GM18498 (cell line): ENCODE results near the gene PSEN2.

Experiments used
- ATAC-seq: cut with Tn5 transposase; IDR thresholded peaks from one replicate; pipeline ENCODE4 v1.9.1; 2021; ENCODE audit warnings: mild to moderate bottlenecking, moderate library complexity; ENCODE audit not compliant: unreplicated experiment

Gene PSEN2

DNA sequence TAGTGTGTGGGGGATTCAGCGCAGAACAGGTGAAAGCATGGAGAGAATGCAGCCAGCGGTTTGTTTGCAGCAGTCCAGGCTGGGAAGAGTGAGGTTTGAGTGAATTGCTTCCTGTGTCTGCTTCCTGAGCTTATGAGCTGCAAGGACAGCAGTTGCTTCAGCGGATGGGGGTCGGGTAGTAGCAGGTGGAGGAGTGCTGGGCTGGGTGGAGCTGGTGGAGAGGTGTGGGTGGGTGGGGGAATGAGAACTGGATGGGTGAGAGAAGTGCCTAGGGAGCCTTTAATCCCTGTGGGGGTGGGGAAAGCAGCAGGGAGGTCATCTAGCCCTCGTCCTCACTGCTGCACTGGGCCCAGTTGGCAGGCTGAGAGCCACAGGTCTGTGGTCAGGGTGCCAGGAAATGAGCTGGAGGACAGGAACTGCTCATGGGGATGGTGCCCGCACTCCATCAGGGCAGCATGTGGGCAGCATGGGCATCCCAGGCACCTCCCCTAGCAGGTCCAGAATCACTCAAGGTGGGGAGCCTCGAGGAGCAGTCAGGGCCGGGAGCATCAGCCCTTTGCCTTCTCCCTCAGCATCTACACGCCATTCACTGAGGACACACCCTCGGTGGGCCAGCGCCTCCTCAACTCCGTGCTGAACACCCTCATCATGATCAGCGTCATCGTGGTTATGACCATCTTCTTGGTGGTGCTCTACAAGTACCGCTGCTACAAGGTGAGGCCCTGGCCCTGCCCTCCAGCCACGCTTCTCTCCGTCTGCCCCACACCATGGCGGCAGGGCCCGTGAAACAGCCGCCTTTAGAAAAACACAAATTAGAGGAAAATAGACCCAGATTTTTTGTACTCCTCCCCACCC is 14.8 kb downstream of the PSEN2 start:
- no peak for ATAC-seq

DNA sequence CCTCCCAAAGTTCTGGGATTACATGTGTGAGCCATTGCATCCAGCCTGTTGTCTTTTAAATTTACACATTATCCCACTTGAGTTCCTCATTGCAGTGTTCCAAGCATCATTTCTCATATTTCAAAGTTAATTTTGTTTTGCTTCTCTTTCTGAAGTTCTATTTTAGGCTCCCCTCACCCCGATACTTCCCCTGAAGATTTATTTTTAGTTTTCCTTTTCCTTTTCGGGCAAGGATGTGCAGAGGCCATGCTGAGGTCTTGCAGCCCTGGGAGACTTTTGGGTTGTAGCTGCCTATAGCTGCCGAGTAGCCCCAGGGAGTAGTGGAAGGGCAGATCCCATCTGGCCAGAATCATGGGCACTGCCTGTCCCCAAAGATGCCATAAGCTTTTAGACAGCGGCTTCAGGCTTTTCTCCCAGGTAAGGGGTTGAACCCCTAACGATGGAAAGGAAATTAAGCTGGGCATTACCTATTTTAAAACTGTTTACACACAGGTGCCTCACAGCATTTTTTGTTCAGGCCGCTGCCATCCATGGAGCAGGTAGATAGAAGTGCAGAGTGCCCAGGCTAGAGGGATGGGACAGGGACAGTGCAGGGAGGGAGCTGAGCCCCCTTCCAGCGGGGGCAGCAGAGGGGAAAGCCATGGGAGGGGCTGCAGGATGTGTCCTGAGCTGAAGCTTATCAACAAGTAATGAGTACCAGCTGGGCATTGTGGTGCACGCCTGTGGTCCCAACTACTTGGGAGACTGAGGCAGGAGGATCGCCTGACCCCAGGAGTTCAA is 15.9 kb downstream of the PSEN2 start:
- ATAC-seq: no peak

GRCh38 chr1:226887006-226887405 is 16.6 kb downstream of the PSEN2 start:
- no peak for ATAC-seq

DNA sequence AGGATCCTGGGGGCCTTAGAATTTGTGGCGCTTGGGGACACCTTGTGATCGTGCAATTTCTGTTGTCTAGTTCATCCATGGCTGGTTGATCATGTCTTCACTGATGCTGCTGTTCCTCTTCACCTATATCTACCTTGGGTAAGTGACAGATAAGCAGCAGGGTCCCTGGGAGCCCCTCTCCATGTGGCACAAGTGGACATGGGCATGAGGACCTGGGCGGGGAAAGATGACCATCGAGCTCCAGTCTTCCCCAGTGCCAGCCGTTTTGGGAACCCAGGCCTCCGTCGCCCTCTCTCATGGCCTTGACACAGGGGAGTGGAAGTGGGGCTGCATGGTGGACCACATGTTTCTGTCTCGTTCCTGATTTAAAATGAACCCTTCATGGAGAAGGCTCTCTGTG is 17.6 kb downstream of the PSEN2 start:
- no peak for ATAC-seq

DNA sequence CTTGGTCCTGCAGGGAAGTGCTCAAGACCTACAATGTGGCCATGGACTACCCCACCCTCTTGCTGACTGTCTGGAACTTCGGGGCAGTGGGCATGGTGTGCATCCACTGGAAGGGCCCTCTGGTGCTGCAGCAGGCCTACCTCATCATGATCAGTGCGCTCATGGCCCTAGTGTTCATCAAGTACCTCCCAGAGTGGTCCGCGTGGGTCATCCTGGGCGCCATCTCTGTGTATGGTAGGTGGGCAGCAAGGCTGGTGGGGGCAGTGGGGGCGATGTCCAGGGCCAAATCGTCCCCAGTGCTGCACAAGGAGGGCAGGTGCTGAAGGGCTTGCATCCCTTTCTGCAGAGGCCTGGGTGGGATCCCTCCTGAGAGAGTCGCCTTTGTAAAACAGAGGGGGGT is 18.4 kb downstream of the PSEN2 start:
- ATAC-seq: no peak

DNA sequence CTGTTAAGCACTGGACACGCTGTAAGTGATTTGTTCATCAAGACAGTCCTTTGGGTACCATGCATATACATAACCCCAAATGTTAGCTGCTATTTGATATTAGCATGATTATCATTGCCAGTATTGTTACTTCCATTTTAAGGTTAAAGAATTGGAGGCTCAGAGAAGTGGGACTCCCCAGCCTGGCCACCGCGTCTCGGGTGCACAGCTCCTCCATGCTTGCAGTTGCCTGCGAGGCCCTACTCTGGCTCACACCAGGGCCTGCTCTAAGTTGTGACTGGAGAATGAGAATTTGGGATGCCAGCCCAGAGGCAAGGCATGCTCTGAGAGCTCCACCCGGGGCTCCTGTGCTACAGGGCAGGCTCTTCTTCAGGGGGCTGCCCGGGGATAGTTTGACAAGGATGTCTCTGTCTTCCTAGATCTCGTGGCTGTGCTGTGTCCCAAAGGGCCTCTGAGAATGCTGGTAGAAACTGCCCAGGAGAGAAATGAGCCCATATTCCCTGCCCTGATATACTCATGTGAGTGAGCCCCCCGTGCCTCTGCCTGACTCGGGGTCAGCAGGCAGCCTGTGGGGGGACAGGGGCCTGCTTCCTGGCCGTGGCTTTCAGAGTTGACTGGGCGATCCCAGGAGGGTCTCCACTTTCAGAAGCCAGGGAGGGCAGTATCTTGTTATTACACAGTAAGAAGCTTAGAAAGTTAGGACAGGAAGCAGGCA is 19.4 kb downstream of the PSEN2 start:
- ATAC-seq: no peak

- ATAC-seq: no peak
Measured at GRCh38 chr1:226890331-226891108, 20.1 kb downstream of the PSEN2 start.

- no peak for ATAC-seq
Measured at GRCh38 chr1:226891346-226891745, 20.9 kb downstream of the PSEN2 start.

- ATAC-seq: no peak
Measured at GRCh38 chr1:226891846-226892523, 21.6 kb downstream of the PSEN2 start.

DNA sequence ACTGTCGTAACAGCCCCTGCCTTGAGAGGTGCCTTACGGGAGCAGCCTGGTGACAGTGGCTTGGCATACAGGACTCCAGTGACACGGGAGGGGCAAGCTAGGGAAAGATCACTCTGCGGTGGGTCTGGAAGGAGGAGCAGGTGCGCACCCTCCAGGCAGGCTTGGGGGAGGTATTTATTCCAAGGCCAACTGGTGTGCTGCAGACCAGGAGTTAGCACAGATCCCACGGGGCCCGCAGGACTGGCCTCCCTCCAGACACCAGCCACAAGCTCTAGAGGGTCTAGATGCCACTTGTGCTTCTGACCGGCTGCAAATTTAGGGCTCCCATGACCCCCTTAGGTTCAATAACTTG is 22.1 kb downstream of the PSEN2 start:
- ATAC-seq: no peak

DNA sequence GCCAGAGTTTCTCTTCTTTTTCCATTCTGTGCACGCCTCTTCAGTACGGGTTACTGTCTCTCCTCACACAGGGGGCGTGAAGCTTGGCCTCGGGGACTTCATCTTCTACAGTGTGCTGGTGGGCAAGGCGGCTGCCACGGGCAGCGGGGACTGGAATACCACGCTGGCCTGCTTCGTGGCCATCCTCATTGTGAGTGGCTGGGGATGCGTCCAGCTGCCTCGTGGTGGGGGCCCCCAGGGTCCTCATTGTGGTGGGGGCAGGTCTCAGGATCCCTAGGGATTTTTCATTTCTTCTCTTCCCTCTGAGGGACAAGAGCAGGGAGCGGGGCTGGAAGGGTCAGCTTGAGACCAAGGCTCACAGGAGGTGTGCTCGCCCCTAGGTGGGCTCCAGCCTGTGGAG is 23.5 kb downstream of the PSEN2 start:
- ATAC-seq: no peak

- ATAC-seq: no peak
Measured at GRCh38 chr1:226894826-226895225, 24.4 kb downstream of the PSEN2 start.

GRCh38 chr1:226895644-226896043 is 25.2 kb downstream of the PSEN2 start:
- no peak for ATAC-seq

DNA sequence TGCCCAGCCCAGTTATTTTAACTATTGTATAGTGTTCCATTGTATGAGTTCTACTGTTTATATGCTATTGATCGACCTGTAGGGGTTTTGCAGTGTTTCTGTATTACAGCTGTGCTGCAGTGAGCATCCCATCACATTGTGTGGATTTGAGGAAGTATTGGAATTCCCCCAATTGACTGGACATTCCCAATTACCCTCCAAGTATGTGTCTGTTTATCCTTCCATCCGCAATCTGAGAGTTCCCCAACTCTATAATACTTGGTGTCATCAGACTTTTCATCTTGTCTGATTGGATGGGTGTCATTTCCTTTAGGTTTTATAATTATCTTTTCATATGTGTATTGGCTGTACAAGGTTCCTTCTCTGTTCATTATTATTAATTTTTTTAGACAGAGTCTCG is 27.8 kb downstream of the PSEN2 start:
- ATAC-seq: no peak

GRCh38 chr1:226901421-226901820 is 31.0 kb downstream of the PSEN2 start:
- no peak for ATAC-seq

- no peak for ATAC-seq
Measured at GRCh38 chr1:226902601-226903000, 32.2 kb downstream of the PSEN2 start.

DNA sequence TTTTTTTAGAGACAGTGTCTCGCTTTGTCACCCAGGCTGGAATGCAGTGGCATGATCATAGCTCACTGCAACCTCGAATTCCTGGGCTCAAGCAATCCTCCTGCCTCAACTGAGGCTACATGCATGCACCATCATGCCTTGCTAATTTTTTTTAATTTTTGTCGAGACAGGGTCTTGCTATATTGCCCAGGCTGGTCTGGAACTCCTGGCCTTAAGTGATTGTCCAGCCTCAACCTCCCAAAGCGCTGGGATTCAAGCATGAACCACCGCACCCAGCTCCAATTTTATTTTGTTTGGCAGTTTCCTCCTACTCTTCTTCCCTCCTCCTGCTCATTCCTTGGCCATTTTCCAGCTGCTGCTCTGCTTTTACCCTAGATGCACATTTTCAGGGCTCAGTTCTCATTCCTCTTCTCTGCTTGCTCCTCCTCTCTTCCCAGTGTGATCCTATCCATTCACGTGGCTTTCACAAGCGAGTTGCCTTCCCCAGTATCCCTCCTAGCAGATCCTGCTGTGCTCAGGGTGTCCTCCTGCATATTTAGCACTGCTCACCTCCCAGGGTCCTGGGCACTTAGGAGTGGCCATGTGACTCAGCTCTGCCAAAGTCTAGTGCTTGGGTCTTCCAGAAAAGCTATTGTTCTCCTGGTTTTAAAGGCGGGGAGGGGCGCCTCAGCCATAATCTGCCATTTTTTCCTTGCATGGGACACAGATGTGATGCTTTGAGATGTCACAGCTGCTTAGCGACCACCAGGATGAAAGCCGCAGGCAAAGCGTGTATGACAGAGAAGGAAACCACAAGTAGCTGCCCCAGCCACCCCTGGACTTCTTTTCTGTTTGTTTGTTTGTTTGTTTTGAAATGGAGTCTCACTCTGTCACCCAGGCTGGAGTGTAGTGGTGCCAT is 33.7 kb downstream of the PSEN2 start:
- no peak for ATAC-seq

DNA sequence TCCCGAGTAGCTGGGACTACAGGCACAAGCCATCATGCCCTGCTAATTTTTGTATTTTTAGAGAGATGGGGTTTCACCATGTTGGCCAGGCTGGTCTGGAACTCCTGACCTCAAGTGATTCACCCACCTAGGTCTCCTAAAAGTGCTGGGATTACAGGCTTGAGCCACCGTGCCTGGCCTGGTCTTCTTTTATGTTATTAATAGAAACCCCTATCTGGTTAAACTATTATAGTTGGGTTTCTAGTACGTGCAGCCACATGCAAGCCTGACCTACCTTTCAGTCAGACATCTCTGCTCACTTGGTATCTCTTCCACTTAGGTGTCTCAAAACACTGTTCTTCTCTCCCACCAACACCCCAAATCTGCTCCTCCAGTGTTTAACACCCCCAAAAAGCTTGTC is 34.4 kb downstream of the PSEN2 start:
- no peak for ATAC-seq

DNA sequence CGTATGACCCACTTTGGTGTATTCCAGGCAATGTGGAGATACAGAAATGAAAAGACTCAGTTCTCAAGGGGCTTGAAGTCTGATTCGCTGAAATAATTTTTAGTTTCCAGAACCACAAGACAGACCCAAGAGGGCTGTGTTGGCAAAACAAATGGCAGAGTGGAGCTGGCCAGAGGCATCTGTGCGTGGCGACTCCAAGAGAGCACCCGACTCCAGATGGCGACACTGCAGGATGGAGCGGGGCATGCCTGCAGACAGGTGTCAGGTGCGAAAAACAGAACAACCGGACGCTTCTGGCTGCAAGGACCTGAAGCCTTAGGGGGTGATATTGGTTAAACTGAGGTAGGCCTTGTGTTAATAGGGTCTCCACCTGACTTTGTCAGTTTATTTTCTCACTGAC is 38.0 kb downstream of the PSEN2 start:
- no peak for ATAC-seq
